Spleen (tissue), 11 donors: ENCODE measurements around the gene PHTF1. TPM values are rescaled to one million over a fixed set of nuclear protein-coding genes. Genes with fewer than 3 reads are reported as not detected.

Source experiments
- DNase-seq: peaks from one replicate; pipeline ENCODE4 v3.0.0-alpha.2; 2020
- H3K27ac ChIP-seq, 8 donors: fragments of 200-600 bp; sonication (generic) in 7 of 8; 1 replicate in 4 of 8; 2 replicates in 4 of 8; pipeline versions ENCODE4 v1.5.0 to v1.8.0; 2016 to 2021; ENCODE audit warnings: inconsistent platforms in 4 of 8, mild to moderate bottlenecking in 4 of 8, moderate library complexity in 1 of 8
- H3K27me3 ChIP-seq, 7 donors: fragments of 200-600 bp; sonication (generic) in 6 of 7; replicated peaks in 1 of 7; 1 replicate in 4 of 7; 2 replicates in 3 of 7; pipeline versions ENCODE4 v1.5.0 to v1.8.0; 2016 to 2021; ENCODE audit warnings: inconsistent platforms in 3 of 7, mild to moderate bottlenecking in 1 of 7
- H3K36me3 ChIP-seq, 6 donors: fragments of 200-600 bp; sonication (generic) in 5 of 6; 1 replicate in 4 of 6; 2 replicates in 2 of 6; pipeline versions ENCODE4 v1.5.0 to v1.8.0; 2016 to 2021; ENCODE audit warnings: inconsistent platforms in 2 of 6
- H3K4me1 ChIP-seq, 6 donors: fragments of 200-600 bp; sonication (generic) in 5 of 6; 1 replicate in 3 of 6; 2 replicates in 3 of 6; pipeline versions ENCODE4 v1.5.0 to v1.8.0; 2016 to 2021; ENCODE audit warnings: inconsistent platforms in 3 of 6
- H3K4me3 ChIP-seq, 8 donors: fragments of 200-600 bp; sonication (generic) in 7 of 8; 1 replicate in 4 of 8; 2 replicates in 4 of 8; pipeline versions ENCODE4 v1.5.0 to v1.8.0; 2016 to 2021; ENCODE audit warnings: inconsistent platforms in 4 of 8, mild to moderate bottlenecking in 4 of 8, moderate library complexity in 2 of 8
- H3K9me3 ChIP-seq, 8 donors: fragments of 200-600 bp; sonication (generic) in 7 of 8; 1 replicate in 4 of 8; 2 replicates in 4 of 8; pipeline versions ENCODE4 v1.5.0 to v1.8.0; 2016 to 2021; ENCODE audit warnings: inconsistent platforms in 4 of 8
- POLR2A ChIP-seq, 3 donors: fragments of 450-650 bp; IDR thresholded peaks; one replicate each; pipeline ENCODE4 v1.5.1; 2017; ENCODE audit warnings: antibody characterized with exemption in 3 of 3, mild to moderate bottlenecking in 1 of 3
- POLR2AphosphoS5 ChIP-seq, 3 donors: sonication (generic); formaldehyde crosslinking; IDR thresholded peaks; one replicate each; pipeline ENCODE4 v1.5.1; 2017; ENCODE audit warnings: antibody characterized with exemption in 3 of 3
- WGBS, 5 donors: extraction: QIAGEN DNeasy Blood & Tissue Kit in 3 of 5; methylation state at CpG; one replicate each; pipeline versions ENCODE4 v1.1.5 to v1.1.7; 2013 to 2018; 5-methylcytosine and 5-hydroxymethylcytosine counted together
- intact Hi-C: fragments of 100-400 bp; cut with DNase I; formaldehyde crosslinking; loops from one replicate; pipeline ENCODE4 v1.15.0; 2023; ENCODE audit warnings: low total_unique reads
- polyA plus RNA-seq, 3 donors: library from polyadenylated mRNA; stranded (reverse); fragments of 200-250 nt; gene quantifications; one replicate each; pipeline ENCODE4 v1.2.1, GENCODE V29; 2013
- total RNA-seq, 7 donors: library from RNA; depleted of rRNA in 3 of 7; stranded (reverse); fragments of >200 nt in 3 of 7; fragmentation: NEBNext Ultra II Directional in 4 of 7; extraction: Animal tissue kit (Norgen Biotek cat#: 25700) in 4 of 7; gene quantifications; one replicate each; pipeline versions ENCODE4 v1.1.0 to v1.2.1, GENCODE V29; 2016 to 2021
- TF ChIP-seq, protein P1 (sequence below), 11 experiments: fragments of 200-600 bp in 7 of 11; fragments of 450-650 bp in 4 of 11; sonication (generic) in 4 of 11; IDR thresholded peaks in 8 of 11; conservative IDR thresholded peaks in 3 of 11; 1 replicate in 7 of 11; 2 replicates in 4 of 11; pipeline versions ENCODE4 v1.4.0 to v1.8.0; 2016 to 2021; ENCODE audit warnings: antibody characterized with exemption in 11 of 11, inconsistent platforms in 4 of 11, mild to moderate bottlenecking in 1 of 11
- donor health status: healthy with polysubstance abuse.
- donor health status: DM: no; HTN: no; CAD: no; lungs with moderate emphysema.
- donor health status: DM: no; HTN: no; CAD: no.
- donor health status: Bipolar disorder and iron deficiency.
- donor health status: healthy.
- donor health status: DM: no; HTN: no; CAD: no.
- donor health status: DM: yes; HTN: yes; CAD: no.

Gene PHTF1
- total and polyA plus RNA-seq, 10 donors: 5.6 to 47.6 (median 20.3) TPM

DNA sequence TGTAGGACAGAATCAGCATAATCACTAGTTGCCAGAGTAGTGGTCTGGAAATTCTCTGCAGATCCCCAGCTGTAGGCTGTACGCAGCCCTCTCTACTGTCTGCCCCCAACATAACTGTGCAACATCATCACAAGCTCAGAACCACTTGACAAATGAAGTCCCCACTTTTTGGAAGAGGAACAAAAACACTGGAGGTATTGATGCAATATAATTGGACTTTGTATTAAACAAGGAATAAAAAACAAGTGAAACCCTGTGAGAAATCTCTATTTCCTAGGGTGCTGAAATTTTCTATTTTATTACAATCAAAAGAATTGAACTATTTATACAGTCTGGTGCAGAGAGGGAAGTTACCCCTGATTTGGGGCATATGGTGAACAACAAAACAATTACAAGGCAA lies 15.2 kb downstream of the PHTF1 start:
- Histone ChIP-seq H3K4me3 (no peak overlapping the region), H3K36me3 (peaks cover 0 to 61% (median 0%) of the 10 kb centered on the region in 6 donors), H3K4me1 (no peaks in the 10 kb centered on the region), H3K27me3 (no peaks in the 10 kb centered on the region), H3K9me3 (no peaks in the 10 kb centered on the region), H3K27ac (no peak overlapping the region)
- intact Hi-C loops: no loop called here
- DNase-seq: no peak
- TF ChIP-seq POLR2AphosphoS5 (IDR thresholded peaks at IDR 0.05): no peak
- TF ChIP-seq, protein P1, sequence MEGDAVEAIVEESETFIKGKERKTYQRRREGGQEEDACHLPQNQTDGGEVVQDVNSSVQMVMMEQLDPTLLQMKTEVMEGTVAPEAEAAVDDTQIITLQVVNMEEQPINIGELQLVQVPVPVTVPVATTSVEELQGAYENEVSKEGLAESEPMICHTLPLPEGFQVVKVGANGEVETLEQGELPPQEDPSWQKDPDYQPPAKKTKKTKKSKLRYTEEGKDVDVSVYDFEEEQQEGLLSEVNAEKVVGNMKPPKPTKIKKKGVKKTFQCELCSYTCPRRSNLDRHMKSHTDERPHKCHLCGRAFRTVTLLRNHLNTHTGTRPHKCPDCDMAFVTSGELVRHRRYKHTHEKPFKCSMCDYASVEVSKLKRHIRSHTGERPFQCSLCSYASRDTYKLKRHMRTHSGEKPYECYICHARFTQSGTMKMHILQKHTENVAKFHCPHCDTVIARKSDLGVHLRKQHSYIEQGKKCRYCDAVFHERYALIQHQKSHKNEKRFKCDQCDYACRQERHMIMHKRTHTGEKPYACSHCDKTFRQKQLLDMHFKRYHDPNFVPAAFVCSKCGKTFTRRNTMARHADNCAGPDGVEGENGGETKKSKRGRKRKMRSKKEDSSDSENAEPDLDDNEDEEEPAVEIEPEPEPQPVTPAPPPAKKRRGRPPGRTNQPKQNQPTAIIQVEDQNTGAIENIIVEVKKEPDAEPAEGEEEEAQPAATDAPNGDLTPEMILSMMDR (IDR thresholded peaks at IDR 0.05 in 8 of 11, conservative IDR thresholded peaks at IDR 0.05 in 3 of 11): no peak
- no peak for TF ChIP-seq POLR2A (IDR thresholded peaks at IDR 0.05)
- WGBS, 5 donors: 87 to 100% (median 98%) methylated on average over 1 of the region's 1 CpG

GRCh38 chr1:113742515-113742914 lies 16.8 kb downstream of the PHTF1 start:
- Histone ChIP-seq H3K27me3 (no peaks in the 10 kb centered on the region), H3K27ac (no peak overlapping the region), H3K36me3 (peaks cover 0 to 60% (median 4%) of the 10 kb centered on the region in 6 donors), H3K9me3 (no peaks in the 10 kb centered on the region), H3K4me1 (no peaks in the 10 kb centered on the region), H3K4me3 (no peak overlapping the region)
- no peak for DNase-seq
- intact Hi-C loops: no loop called here
- TF ChIP-seq POLR2A (IDR thresholded peaks at IDR 0.05) (no peak), POLR2AphosphoS5 (IDR thresholded peaks at IDR 0.05) (no peak)
- TF ChIP-seq, protein P1 (IDR thresholded peaks at IDR 0.05 in 8 of 11, conservative IDR thresholded peaks at IDR 0.05 in 3 of 11): no peak
- 96 to 100% (median 96%) methylated on average over 5 of the region's 5 CpGs for WGBS, 5 donors

DNA sequence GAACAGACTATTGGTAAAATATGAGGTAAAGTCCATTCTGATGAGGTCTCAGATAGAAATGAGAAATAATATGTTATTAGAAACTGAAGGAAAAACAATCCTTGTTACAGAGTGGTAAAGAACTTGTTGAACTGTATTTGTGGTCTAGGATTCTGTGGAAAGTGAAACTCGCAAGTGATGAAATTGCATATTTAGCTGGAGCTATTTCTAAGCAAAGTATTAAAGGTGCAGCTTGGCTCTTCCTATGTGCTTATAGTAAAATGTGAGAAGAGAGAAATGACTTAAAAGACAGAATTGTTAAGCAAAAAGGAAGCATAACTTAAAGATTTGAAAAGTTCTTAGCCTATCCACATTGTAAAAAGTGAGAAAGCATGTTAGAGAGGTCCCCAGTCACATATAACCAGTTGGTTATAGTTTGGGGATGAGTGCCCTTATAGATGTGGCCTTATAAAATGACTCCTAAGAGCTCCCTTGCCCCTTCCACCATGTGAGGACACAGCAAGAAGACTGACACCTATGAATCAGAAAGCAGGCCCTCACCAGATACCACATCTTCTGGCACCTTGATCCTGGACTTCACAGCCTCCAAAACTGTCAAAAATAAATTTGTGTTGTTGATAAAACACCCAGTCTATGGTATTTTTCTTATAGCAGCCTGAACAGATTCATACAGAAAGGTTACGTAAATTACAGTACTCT lies 24.8 kb downstream of the PHTF1 start:
- no peaks in the 10 kb centered on the region for H3K27me3 ChIP-seq
- H3K36me3 ChIP-seq: peaks cover 0 to 92% (median 16%) of the 10 kb centered on the region in 6 donors
- TF ChIP-seq POLR2AphosphoS5 (IDR thresholded peaks at IDR 0.05) (no peak), POLR2A (IDR thresholded peaks at IDR 0.05) (no peak)
- TF ChIP-seq, protein P1 (IDR thresholded peaks at IDR 0.05 in 8 of 11, conservative IDR thresholded peaks at IDR 0.05 in 3 of 11): no peak
- no peak overlapping the region for H3K27ac ChIP-seq
- intact Hi-C loops: no loop called here
- H3K4me1 ChIP-seq: no peaks in the 10 kb centered on the region
- H3K4me3 ChIP-seq: no peak overlapping the region
- DNase-seq: no peak
- H3K9me3 ChIP-seq: no peaks in the 10 kb centered on the region
- WGBS, 5 donors: 86 to 94% (median 88%) methylated on average over 2 of the region's 2 CpGs

GRCh38 chr1:113732802-113733201 lies 26.5 kb downstream of the PHTF1 start:
- intact Hi-C loops: no loop called here
- peaks cover 0 to 97% (median 18%) of the 10 kb centered on the region in 6 donors for H3K36me3 ChIP-seq
- WGBS, 5 donors: 84 to 95% (median 92%) methylated on average over 5 of the region's 5 CpGs

More at GRCh38 chr1:113732802-113733201, 26.5 kb downstream of the PHTF1 start:
- TF ChIP-seq POLR2A (IDR thresholded peaks at IDR 0.05) (no peak), POLR2AphosphoS5 (IDR thresholded peaks at IDR 0.05) (no peak)
- TF ChIP-seq, protein P1 (IDR thresholded peaks at IDR 0.05 in 8 of 11, conservative IDR thresholded peaks at IDR 0.05 in 3 of 11): no peak
- no peak for DNase-seq
- Histone ChIP-seq H3K27ac (no peak overlapping the region), H3K4me3 (no peak overlapping the region), H3K27me3 (no peaks in the 10 kb centered on the region), H3K4me1 (no peaks in the 10 kb centered on the region), H3K9me3 (no peaks in the 10 kb centered on the region)
